Osteoblast (primary cell): Measurements from ENCODE around the gene WIZ. TPM values are rescaled to one million over a fixed set of nuclear protein-coding genes. Genes with fewer than 3 reads are reported as not detected.

Experiments used
- DNase-seq: peaks from one replicate; pipeline ENCODE4 v3.0.0; 2011; ENCODE audit warnings: low spot score, mixed read lengths; ENCODE audit not compliant: insufficient read length; ENCODE audit errors: missing footprints
- H2AFZ ChIP-seq: 2 replicates; pipeline ENCODE4 v1.6.0; 2011; ENCODE audit warnings: mild to moderate bottlenecking, low read length
- H3K27ac ChIP-seq: 2 replicates; pipeline ENCODE4 v1.5.1; 2011; ENCODE audit warnings: mild to moderate bottlenecking, low read depth, low read length, moderate library complexity
- H3K27me3 ChIP-seq: 2 replicates; pipeline ENCODE4 v1.6.0; 2012; ENCODE audit warnings: mild to moderate bottlenecking, control low read depth, inconsistent platforms, low read length, moderate library complexity; ENCODE audit not compliant: insufficient read depth
- H3K36me3 ChIP-seq: 2 replicates; pipeline ENCODE4 v1.5.1; 2011; ENCODE audit warnings: mild to moderate bottlenecking, low read length, control low read depth, moderate library complexity; ENCODE audit not compliant: insufficient read depth
- H3K4me1 ChIP-seq: 2 replicates; pipeline ENCODE4 v1.5.1; 2011; ENCODE audit warnings: mild to moderate bottlenecking, low read length, control low read depth, moderate library complexity; ENCODE audit not compliant: insufficient read depth
- H3K4me2 ChIP-seq: 2 replicates; pipeline ENCODE4 v1.6.0; 2011; ENCODE audit warnings: mild to moderate bottlenecking, low read length; ENCODE audit not compliant: insufficient read depth
- H3K4me3 ChIP-seq: fragments of 200-600 bp; sonication (generic); 3 replicates; pipeline ENCODE4 v1.5.1; 2012; ENCODE audit warnings: mild to moderate bottlenecking, low read length, inconsistent platforms; ENCODE audit not compliant: insufficient read depth
- H3K79me2 ChIP-seq: 2 replicates; pipeline ENCODE4 v1.6.0; 2012; ENCODE audit warnings: mild to moderate bottlenecking, low read length, control low read depth, inconsistent platforms; ENCODE audit not compliant: insufficient read depth
- H3K9me3 ChIP-seq: 2 replicates; pipeline ENCODE4 v1.5.1; 2011; ENCODE audit warnings: low read depth, low read length, control low read depth
- H4K20me1 ChIP-seq: 2 replicates; pipeline ENCODE4 v1.6.0; 2012; ENCODE audit warnings: mild to moderate bottlenecking, low read length, control low read depth; ENCODE audit not compliant: insufficient read depth
- CTCF ChIP-seq: IDR thresholded peaks from 2 replicates; pipeline ENCODE4 v1.5.1; 2011; ENCODE audit warnings: mild to moderate bottlenecking, low read depth, low read length, moderate library complexity; ENCODE audit errors: extremely low read depth
- total RNA-seq: library from RNA; depleted of rRNA; stranded (reverse); fragments of >200 nt; gene quantifications from 2 replicates; pipeline ENCODE4 v1.2.3, GENCODE V29; 2012

Gene WIZ
- 8.3 and 9.8 TPM in 2 replicates for total RNA-seq

GRCh38 chr19:15449620-15450527 is at the start of gene WIZ:
WIZ (minus strand) TSS chr19:15449956; CDS start chr19:15448307, 1,649 bp downstream.
- TF ChIP-seq CTCF: no peak
- H2AFZ ChIP-seq: peak within 1 kb of the TSS; percentile 65

GRCh38 chr19:15498910-15499309 is 49.2 kb upstream of the WIZ start:
- Histone ChIP-seq H3K4me3 (no peak overlapping the region), H2AFZ (no peak overlapping the region), H3K4me1 (no peaks in the 10 kb centered on the region), H4K20me1 (no peaks in the 10 kb centered on the region), H3K27ac (no peak overlapping the region), H3K27me3 (no peaks in the 10 kb centered on the region), H3K9me3 (no peaks in the 10 kb centered on the region), H3K36me3 (no peaks in the 10 kb centered on the region), H3K4me2 (no peak overlapping the region), H3K79me2 (no peaks in the 10 kb centered on the region)
- TF ChIP-seq CTCF: no peak
- no peak for DNase-seq

More at GRCh38 chr19:15449620-15450527, at the start of gene WIZ:
- no peak within 1 kb of the TSS for H3K27ac ChIP-seq
- DNase-seq: peak; percentile 100
- H4K20me1 ChIP-seq: peaks cover 3% of the 10 kb centered on the region
- H3K79me2 ChIP-seq: no peaks in the 10 kb centered on the region
- peaks cover 1% of the 10 kb centered on the region for H3K27me3 ChIP-seq
- H3K4me1 ChIP-seq: peaks cover 11% of the 10 kb centered on the region
- H3K4me2 ChIP-seq: peak within 1 kb of the TSS; percentile 78
- H3K9me3 ChIP-seq: no peaks in the 10 kb centered on the region
- H3K4me3 ChIP-seq: peak within 1 kb of the TSS; percentile 71
- no peaks in the 10 kb centered on the region for H3K36me3 ChIP-seq

- Histone ChIP-seq H3K36me3 (no peaks in the 10 kb centered on the region), H4K20me1 (no peaks in the 10 kb centered on the region), H3K27me3 (no peaks in the 10 kb centered on the region), H3K4me3 (no peak overlapping the region), H3K9me3 (no peaks in the 10 kb centered on the region), H3K4me2 (no peak overlapping the region), H3K79me2 (no peaks in the 10 kb centered on the region), H2AFZ (no peak overlapping the region), H3K27ac (no peak overlapping the region), H3K4me1 (no peaks in the 10 kb centered on the region)
- no peak for DNase-seq
- TF ChIP-seq CTCF: no peak
Observed at GRCh38 chr19:15498156-15498858, 48.6 kb upstream of the WIZ start.

- Histone ChIP-seq H3K27me3 (no peaks in the 10 kb centered on the region), H3K27ac (no peak overlapping the region), H3K4me3 (no peak overlapping the region), H3K79me2 (no peaks in the 10 kb centered on the region), H3K36me3 (no peaks in the 10 kb centered on the region), H3K4me1 (no peaks in the 10 kb centered on the region), H4K20me1 (no peaks in the 10 kb centered on the region), H2AFZ (no peak overlapping the region), H3K9me3 (no peaks in the 10 kb centered on the region), H3K4me2 (no peak overlapping the region)
- TF ChIP-seq CTCF: no peak
- DNase-seq: no peak
Observed at GRCh38 chr19:15495151-15495550, 45.4 kb upstream of the WIZ start.
